C4-2B (cell line): ENCODE measurements around the gene AKT1S1.
A peak's percentile ranks its signal among the peaks of the same experiment; 100 is the strongest.

ENCODE experiments used
- H3K27ac ChIP-seq: fragments of 450-650 bp; 2 replicates; pipeline ENCODE4 v1.5.1; 2017
- ZFX ChIP-seq: fragments of 450-650 bp; IDR thresholded peaks from 2 replicates; pipeline ENCODE4 v1.6.1; 2017
- TF ChIP-seq, protein P1 (sequence below): fragments of 450-650 bp; conservative IDR thresholded peaks from 2 replicates; pipeline ENCODE4 v1.5.1; 2017; ENCODE audit warnings: mild to moderate bottlenecking

Gene AKT1S1

DNA sequence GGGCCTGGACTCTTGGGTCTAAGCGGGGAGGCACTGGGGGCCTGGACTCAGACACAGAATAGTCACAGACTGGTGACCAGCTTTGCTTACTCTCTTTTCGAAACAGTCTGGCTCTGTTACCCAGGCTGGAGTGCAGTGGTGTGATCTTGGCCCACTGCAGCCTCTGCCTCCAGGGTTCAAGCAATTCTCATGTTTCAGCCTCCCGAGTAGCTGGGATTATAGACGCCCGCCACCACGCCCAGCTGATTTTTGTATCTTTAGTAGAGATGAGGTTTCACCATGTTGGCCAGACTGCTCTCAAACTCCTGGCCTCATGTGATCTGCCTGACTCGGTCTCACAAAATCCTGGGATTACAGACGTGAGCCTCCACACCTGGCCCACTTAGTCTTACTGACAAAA, 48.0 kb downstream of the AKT1S1 start:
- no peak for TF ChIP-seq ZFX
- TF ChIP-seq, protein P1, sequence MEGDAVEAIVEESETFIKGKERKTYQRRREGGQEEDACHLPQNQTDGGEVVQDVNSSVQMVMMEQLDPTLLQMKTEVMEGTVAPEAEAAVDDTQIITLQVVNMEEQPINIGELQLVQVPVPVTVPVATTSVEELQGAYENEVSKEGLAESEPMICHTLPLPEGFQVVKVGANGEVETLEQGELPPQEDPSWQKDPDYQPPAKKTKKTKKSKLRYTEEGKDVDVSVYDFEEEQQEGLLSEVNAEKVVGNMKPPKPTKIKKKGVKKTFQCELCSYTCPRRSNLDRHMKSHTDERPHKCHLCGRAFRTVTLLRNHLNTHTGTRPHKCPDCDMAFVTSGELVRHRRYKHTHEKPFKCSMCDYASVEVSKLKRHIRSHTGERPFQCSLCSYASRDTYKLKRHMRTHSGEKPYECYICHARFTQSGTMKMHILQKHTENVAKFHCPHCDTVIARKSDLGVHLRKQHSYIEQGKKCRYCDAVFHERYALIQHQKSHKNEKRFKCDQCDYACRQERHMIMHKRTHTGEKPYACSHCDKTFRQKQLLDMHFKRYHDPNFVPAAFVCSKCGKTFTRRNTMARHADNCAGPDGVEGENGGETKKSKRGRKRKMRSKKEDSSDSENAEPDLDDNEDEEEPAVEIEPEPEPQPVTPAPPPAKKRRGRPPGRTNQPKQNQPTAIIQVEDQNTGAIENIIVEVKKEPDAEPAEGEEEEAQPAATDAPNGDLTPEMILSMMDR, result no peak
- H3K27ac ChIP-seq, result no peak overlapping the region

DNA sequence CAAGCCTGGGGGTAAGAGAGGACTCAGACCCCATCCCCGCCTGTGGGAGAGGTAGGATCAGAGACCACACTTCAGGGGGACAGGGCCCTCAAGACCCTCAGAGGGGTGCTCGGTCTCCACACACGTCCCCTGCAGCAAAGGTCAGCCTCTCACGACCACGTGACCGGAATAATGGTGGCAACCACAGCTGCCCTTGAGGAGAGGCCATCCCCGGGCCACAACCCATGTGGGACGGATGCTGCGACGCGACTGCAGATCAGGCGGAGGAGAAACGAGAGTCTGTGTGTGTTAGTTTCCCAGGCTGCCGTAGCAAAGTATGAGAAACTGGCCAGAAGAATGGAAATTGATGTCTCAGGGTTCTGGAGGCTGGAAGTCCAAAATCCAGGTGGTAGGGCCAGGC, 50.1 kb downstream of the AKT1S1 start:
- TF ChIP-seq ZFX, result no peak
- TF ChIP-seq, protein P1, result no peak
- no peak overlapping the region for H3K27ac ChIP-seq

DNA sequence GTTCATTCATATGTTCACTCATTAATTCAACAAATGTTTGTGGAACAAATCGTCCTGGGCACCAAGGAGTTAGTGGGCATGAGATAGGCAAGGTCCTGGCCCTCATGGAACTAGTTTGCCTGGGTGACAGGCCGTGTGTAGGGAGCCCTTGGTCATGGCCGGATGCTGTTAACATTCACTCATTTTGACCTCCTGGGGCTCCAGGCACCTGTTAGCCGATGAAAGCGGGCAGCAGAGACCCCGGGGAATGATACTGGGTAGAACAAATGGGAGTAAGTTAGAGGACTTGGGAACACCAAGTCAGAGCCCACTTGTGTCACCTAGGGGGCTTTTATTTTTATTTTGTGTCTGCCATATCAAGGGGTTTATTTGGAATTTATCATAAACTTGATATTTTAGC, 52.5 kb downstream of the AKT1S1 start:
- TF ChIP-seq, protein P1, result no peak
- no peak for TF ChIP-seq ZFX
- H3K27ac ChIP-seq, result no peak overlapping the region

DNA sequence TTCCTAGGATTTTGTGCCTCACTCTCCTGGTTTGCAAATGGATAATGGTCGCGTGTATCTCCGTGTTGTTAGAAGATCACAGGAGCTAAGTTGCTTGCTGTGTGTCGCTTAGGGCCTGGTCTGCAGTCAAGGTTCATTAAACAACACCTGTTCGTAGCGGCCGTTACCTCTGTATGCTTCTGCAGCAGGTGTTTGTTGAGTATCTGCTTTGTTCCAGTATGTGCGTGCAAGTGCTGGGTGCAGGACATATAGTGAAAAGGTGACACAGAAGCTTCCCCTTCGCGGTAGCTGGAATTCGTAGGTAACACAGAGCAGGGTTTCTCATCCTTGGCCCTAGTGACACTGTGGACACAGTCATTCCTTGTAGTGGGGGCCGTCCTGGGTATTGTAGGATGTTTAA, 53.7 kb downstream of the AKT1S1 start:
- H3K27ac ChIP-seq, result no peak overlapping the region
- TF ChIP-seq, protein P1, result no peak
- no peak for TF ChIP-seq ZFX

DNA sequence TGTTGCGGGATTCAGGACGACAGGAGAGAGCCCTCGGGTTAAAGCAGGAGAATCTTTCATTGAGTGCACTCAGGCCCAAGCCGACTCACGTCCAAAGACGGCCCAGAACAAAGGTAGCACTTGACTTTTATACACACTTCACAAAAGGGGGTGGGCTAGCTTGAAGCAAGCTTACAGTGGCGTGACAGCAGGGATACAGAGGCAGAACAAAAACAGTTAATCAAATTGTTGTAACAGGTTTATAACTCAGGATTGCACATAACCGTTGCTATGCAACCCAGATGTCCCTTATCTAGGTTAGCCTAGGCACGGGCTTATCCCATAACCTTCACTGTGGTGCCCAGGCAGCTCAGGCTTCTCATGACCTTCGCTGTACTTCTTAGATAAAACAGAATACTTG, 57.0 kb downstream of the AKT1S1 start:
- TF ChIP-seq, protein P1, result no peak
- no peak for TF ChIP-seq ZFX
- no peak overlapping the region for H3K27ac ChIP-seq

DNA sequence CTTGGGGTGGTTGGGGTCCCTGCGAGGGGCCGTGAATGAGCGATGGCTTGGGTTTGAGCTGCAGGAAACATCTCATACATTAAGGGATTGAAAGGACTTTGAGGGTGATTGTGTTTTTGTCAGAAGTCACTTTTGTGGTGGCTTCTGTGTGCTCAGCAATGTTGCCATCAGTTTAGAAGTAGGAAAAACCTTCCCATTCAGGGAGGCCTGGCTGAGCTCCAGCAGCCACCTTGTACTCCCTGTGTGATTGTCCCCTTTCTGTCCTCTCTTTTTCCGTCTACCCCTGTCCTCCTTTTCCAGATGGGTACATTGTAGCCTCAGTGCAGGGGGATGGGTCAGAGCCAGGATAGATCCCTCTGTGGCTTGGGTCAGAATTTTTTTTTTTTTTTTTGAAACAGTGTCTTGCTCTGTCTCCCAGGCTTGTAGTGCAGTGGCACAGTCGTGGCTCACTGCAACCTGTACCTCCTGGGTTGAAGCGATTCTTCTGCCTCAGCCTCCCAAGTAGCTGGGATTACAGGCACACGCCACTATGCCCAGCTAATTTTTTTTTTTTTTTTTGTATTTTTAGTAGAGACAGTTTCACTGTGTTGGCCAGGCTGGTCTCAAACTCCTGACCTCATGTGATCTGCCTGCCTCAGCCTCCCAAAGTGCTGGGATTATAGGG, 57.6 kb downstream of the AKT1S1 start:
- H3K27ac ChIP-seq, result peak overlapping the region; percentile 92; the same call in 1 of the 2 replicates
